Large intestine (tissue), 3 donors: ENCODE data around the gene HDGFL2. TPM values are rescaled to one million over a fixed set of nuclear protein-coding genes. Genes with fewer than 3 reads are reported as not detected.
"Not testable (repeated sequence)": the region's sequence is repeated elsewhere in the genome, so short reads cannot be mapped to it uniquely, and the experiment has no call there.

Source experiments
- DNase-seq, 2 donors: peaks; one replicate each; pipeline versions ENCODE4 v3.0.0 to v3.0.0-alpha.2; 2013
- H3K27ac ChIP-seq: one replicate; pipeline ENCODE4 v1.5.1; 2013; ENCODE audit warnings: low read length
- H3K27me3 ChIP-seq: 2 replicates; pipeline ENCODE4 v1.6.1; 2013; ENCODE audit warnings: low read length; ENCODE audit not compliant: control insufficient read depth, insufficient read depth
- H3K36me3 ChIP-seq: 2 replicates; pipeline ENCODE4 v1.6.1; 2013; ENCODE audit warnings: low read length; ENCODE audit not compliant: control insufficient read depth, insufficient read depth
- H3K4me1 ChIP-seq: one replicate; pipeline ENCODE4 v1.6.1; 2013; ENCODE audit warnings: low read length; ENCODE audit not compliant: control insufficient read depth, insufficient read depth
- H3K4me3 ChIP-seq: one replicate; pipeline ENCODE4 v1.5.1; 2013; ENCODE audit warnings: low read length
- H3K9me3 ChIP-seq: one replicate; pipeline ENCODE4 v1.6.1; 2013; ENCODE audit warnings: mild to moderate bottlenecking, low read depth, low read length, moderate library complexity; ENCODE audit not compliant: control insufficient read depth
- WGBS: methylation state at CpG from one replicate; pipeline ENCODE4 v1.1.5; 2013; ENCODE audit warnings: low lambda C conversion rate; ENCODE audit not compliant: insufficient coverage; 5-methylcytosine and 5-hydroxymethylcytosine counted together
- polyA plus RNA-seq: library from polyadenylated mRNA; unstranded; fragments of 120-200 nt; gene quantifications from one replicate; pipeline ENCODE4 v1.2.1, GENCODE V29; 2013

HDGFL2 gene
- polyA plus RNA-seq, 1 donor, result 45.6 TPM

- peaks cover 8% of the 10 kb centered on the region for H3K4me1 ChIP-seq
- H3K27ac ChIP-seq, result no peak overlapping the region
- H3K9me3 ChIP-seq, result peaks cover 8% of the 10 kb centered on the region
- no peak for DNase-seq
- WGBS, result no CpG with 5 or more reads among the region's 5 CpGs
- no peaks in the 10 kb centered on the region for H3K36me3 ChIP-seq
- H3K4me3 ChIP-seq, result no peak overlapping the region
- peaks cover 13% of the 10 kb centered on the region for H3K27me3 ChIP-seq
Measured at GRCh38 chr19:4536798-4537197, 64.7 kb downstream of the HDGFL2 start.

- Histone ChIP-seq H3K27ac (no peak overlapping the region), H3K27me3 (peaks cover 13% of the 10 kb centered on the region), H3K4me1 (peaks cover 8% of the 10 kb centered on the region), H3K36me3 (no peaks in the 10 kb centered on the region), H3K9me3 (peaks cover 12% of the 10 kb centered on the region), H3K4me3 (no peak overlapping the region)
- WGBS, result no CpG with 5 or more reads among the region's 27 CpGs
- no peak for DNase-seq
Measured at GRCh38 chr19:4537953-4538600, 66.0 kb downstream of the HDGFL2 start.

DNA sequence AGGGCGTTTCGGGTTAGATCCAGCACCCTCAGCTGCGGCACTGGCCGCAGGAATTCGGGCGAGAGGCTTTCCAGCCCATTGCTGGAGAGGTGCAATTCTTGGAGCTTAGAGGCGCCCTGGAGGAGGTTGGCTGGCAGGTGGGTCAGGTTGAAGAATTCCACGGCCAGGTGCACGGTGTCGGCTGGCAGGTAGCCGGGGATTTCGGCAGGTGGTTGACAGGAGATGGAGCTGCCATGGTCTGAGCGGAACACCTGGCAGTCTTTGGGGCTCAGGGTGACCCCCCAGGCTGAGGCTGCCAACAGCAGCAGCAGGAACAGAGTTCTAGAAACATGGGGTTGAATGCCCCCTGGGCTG lies 66.5 kb downstream of the HDGFL2 start:
- Histone ChIP-seq H3K9me3 (peaks cover 12% of the 10 kb centered on the region), H3K4me3 (no peak overlapping the region), H3K27me3 (peaks cover 13% of the 10 kb centered on the region), H3K4me1 (peaks cover 8% of the 10 kb centered on the region), H3K27ac (no peak overlapping the region), H3K36me3 (no peaks in the 10 kb centered on the region)
- 100% methylated on average over 1 of the region's 13 CpGs for WGBS
- no peak for DNase-seq

- Histone ChIP-seq H3K27me3 (peaks cover 10% of the 10 kb centered on the region), H3K4me3 (no peak overlapping the region), H3K27ac (no peak overlapping the region), H3K36me3 (no peaks in the 10 kb centered on the region), H3K9me3 (peaks cover 13% of the 10 kb centered on the region), H3K4me1 (peaks cover 8% of the 10 kb centered on the region)
- no CpG with 5 or more reads among the region's 3 CpGs for WGBS
- no peak for DNase-seq
Measured at GRCh38 chr19:4539169-4539692, 67.1 kb downstream of the HDGFL2 start.

GRCh38 chr19:4539693-4540581 lies 67.8 kb downstream of the HDGFL2 start, which contains the start of gene LRG1:
TSS of gene LRG1 (minus strand) at chr19:4540036. CDS start at chr19:4540013, 23 bp downstream.
- Histone ChIP-seq H3K36me3 (no peaks in the 10 kb centered on the region), H3K27me3 (peaks cover 5% of the 10 kb centered on the region), H3K27ac (peak within 1 kb of the TSS; percentile 6), H3K9me3 (peaks cover 13% of the 10 kb centered on the region), H3K4me1 (peaks cover 8% of the 10 kb centered on the region), H3K4me3 (no peak within 1 kb of the TSS)
- peak; percentile 64 to 83 for DNase-seq
- no CpG with 5 or more reads among the region's 14 CpGs for WGBS

- 80% methylated on average over 1 of the region's 12 CpGs for WGBS
- Histone ChIP-seq H3K4me1 (no peaks in the 10 kb centered on the region), H3K4me3 (no peak overlapping the region)
Measured at GRCh38 chr19:4541114-4541805, 69.2 kb downstream of the HDGFL2 start.

DNA sequence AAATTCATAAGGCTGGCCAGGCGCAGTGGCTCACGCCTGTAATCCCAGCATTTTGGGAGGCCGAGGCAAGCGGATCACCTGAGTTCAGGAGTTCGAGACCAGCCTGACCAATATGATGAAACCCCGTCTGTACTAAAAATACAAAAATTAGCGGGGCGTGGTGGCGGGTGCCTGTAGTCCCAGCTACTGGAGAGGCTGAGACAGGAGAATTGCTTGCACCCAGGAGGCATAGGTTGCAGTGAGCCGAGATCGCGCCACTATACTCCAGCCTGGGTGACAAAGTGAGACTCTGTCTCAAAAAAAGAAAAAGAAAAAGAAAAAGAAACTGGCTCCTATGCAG lies 69.7 kb downstream of the HDGFL2 start:
- H3K4me1 ChIP-seq, H3K27me3 ChIP-seq, H3K27ac ChIP-seq, DNase-seq, H3K4me3 ChIP-seq, H3K36me3 ChIP-seq: not testable (repeated sequence)
- no CpG with 5 or more reads among the region's 12 CpGs for WGBS
- H3K9me3 ChIP-seq, result peaks cover 10% of the 10 kb centered on the region

More at GRCh38 chr19:4541114-4541805, 69.2 kb downstream of the HDGFL2 start:
- Histone ChIP-seq H3K36me3 (no peaks in the 10 kb centered on the region), H3K27me3 (no peaks in the 10 kb centered on the region), H3K9me3 (peaks cover 10% of the 10 kb centered on the region), H3K27ac (no peak overlapping the region)
- no peak for DNase-seq

DNA sequence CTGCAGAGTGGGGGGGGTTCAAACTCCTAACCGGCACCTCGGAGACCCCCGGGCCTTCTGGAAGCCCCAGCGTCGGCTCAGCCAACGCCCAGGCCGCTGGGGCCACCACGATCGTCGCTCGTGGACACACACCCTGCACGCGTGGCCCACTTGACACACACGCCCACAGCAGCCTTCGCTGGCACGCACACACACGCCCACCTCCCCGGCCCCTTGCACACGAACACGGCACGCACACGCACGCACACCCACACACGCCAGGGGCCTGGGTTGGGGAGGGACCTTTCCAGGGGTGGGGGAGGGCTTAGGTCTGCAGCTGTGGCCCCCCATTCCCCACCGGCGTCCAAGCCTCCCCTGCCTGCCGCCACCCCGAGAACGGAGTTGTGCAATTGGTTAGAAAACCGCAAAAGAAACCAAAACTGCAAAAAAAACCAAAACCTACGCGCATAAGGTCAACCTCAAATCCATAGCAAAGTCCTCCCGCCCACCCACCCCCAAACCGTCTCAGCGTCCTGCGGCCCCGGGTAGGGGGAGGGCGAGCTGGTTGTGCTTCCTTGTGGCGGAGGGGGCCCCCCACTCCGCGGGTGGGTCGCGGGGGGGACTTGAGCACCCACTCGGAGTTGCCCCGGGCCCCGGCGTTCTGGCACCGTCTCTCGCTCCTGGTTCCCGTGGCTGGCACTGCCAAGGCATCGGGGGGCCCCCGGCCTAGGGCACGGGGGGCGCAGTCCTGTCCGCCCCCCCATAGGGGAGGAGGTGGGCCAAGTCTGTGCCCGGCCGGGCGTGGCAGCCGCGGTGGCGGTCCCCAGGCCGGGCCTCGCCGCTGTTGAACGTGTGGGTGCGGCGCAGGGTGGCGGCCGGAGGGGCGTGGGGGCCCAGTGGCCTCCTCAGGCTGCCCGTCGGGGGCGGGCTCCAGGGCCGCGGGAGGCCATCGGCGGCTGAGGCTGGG lies 71.1 kb downstream of the HDGFL2 start:
- H3K4me3 ChIP-seq, result no peak overlapping the region
- no CpG with 5 or more reads among the region's 77 CpGs for WGBS
- no peaks in the 10 kb centered on the region for H3K27me3 ChIP-seq

DNA sequence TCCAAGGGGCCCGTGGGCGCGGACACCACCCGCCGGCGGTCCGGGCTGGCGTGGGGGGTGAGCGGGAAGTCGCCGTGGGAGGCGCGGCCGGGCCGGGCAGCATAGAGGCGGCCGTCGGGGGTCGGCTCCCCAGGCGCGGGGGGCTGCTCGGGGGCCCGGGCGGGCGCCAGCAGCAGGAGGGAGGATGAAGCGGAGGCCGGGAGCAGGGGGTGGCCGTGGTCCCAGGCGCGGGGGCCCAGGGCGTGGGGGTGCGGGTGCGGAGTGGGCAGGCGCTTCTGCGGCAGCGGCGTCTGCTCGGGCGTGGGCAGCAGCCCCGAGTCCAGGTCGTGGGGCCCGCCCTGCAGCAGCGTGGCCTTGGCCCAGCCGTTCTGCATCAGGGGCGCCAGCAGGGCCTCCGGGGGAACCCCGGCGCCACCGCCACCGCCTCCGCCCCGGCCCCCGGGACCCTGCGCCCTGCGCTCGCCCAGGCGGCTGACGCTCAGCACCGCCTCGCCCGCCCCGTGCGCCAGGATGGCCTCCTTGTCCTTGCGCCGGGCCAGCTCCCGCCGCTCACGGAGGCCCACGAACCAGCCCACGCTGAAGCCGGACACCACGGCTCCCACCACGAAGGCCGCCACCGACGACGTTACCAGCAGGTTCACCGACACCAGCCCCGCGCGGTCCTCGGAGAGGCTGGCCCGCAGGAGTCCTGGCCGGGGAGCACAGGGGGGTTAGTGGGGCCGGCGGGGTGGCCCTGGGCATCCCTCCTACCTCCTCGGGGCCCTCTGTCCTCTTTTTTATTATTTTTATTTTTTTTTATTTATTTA lies 71.9 kb downstream of the HDGFL2 start:
- H3K4me3 ChIP-seq, result no peak overlapping the region
- no peak for DNase-seq
- H3K27ac ChIP-seq, result no peak overlapping the region
- 93% methylated on average over 6 of the region's 87 CpGs for WGBS
- peaks cover 10% of the 10 kb centered on the region for H3K9me3 ChIP-seq
- no peaks in the 10 kb centered on the region for H3K4me1 ChIP-seq
- H3K36me3 ChIP-seq, result no peaks in the 10 kb centered on the region
- no peaks in the 10 kb centered on the region for H3K27me3 ChIP-seq

More for the DNA sequence above, 71.1 kb downstream of the HDGFL2 start:
- Histone ChIP-seq H3K4me1 (no peaks in the 10 kb centered on the region), H3K27ac (no peak overlapping the region), H3K9me3 (peaks cover 10% of the 10 kb centered on the region), H3K36me3 (no peaks in the 10 kb centered on the region)
- DNase-seq, result no peak
